GM12892 (cell line): ENCODE data around the gene HAPLN3.

Source experiments
- POLR2A ChIP-seq: IDR thresholded peaks from 2 replicates; pipeline ENCODE4 v1.6.1; 2011; ENCODE audit warnings: low read depth, low read length, control low read depth
- POLR2AphosphoS5 ChIP-seq: IDR thresholded peaks from 2 replicates; pipeline ENCODE4 v1.6.1; 2011; ENCODE audit warnings: low read depth, low read length, control low read depth

GRCh38 chr15:88841236-88841635 is 54.1 kb downstream of the HAPLN3 start:
- TF ChIP-seq POLR2A: no peak
- TF ChIP-seq POLR2AphosphoS5: no peak
